OCI-LY7 (cell line): ENCODE results near the gene ERCC6L2. TPM values are rescaled to one million over a fixed set of nuclear protein-coding genes. Genes with fewer than 3 reads are reported as not detected.

Source experiments
- BruUV-seq: library from RNA; stranded (reverse); fragments of 400-500 nt; replicated peaks from 2 replicates; lab custom pipeline; 2021; lab: Mats Ljungman, UMichigan
- CTCF ChIA-PET: fragments of 300-600 bp; sonication (Branson Sonifier 250); formaldehyde crosslinking; loops from one replicate; lab custom pipeline; 2022; ENCODE audit warnings: antibody characterized with exemption; ENCODE audit not compliant: unreplicated experiment; lab: Charles Lee
- POLR2A ChIA-PET: fragments of 300-600 bp; sonication (Branson Sonifier 250); formaldehyde crosslinking; loops from one replicate; lab custom pipeline; 2022; ENCODE audit warnings: antibody characterized with exemption; lab: Charles Lee
- DNase-seq: peaks from one replicate; pipeline ENCODE4 v3.0.0-alpha.2; 2015; ENCODE audit warnings: low spot score
- H2AFZ ChIP-seq: fragments of 200-600 bp; sonication (generic), shearing (Covaris generic); 2 replicates; pipeline ENCODE4 v1.6.1; 2014; ENCODE audit warnings: mild to moderate bottlenecking, antibody characterized with exemption, low read length, moderate library complexity
- H3K27ac ChIP-seq: fragments of 200-600 bp; sonication (generic); 2 replicates; pipeline ENCODE4 v1.5.1; 2014; ENCODE audit warnings: mixed run types, low read depth, mild to moderate bottlenecking, moderate library complexity, low read length, inconsistent platforms; ENCODE audit not compliant: poor library complexity, severe bottlenecking
- H3K36me3 ChIP-seq: fragments of 200-600 bp; sonication (generic); 2 replicates; pipeline ENCODE4 v1.6.1; 2014; ENCODE audit warnings: mild to moderate bottlenecking, antibody characterized with exemption, low read length, moderate library complexity, mixed read lengths; ENCODE audit not compliant: insufficient read depth
- H3K4me1 ChIP-seq: fragments of 200-600 bp; sonication (generic); 2 replicates; pipeline ENCODE4 v1.5.1; 2014; ENCODE audit warnings: mild to moderate bottlenecking, low read length; ENCODE audit not compliant: insufficient read depth, poor library complexity, severe bottlenecking
- H3K4me2 ChIP-seq: fragments of 200-600 bp; sonication (generic); 2 replicates; pipeline ENCODE4 v1.6.1; 2014; ENCODE audit warnings: mild to moderate bottlenecking, low read length
- H3K4me3 ChIP-seq: fragments of 200-600 bp; sonication (generic); 2 replicates; pipeline ENCODE4 v1.5.1; 2014; ENCODE audit warnings: mild to moderate bottlenecking, low read depth, low read length; ENCODE audit not compliant: poor library complexity, severe bottlenecking
- H3K79me2 ChIP-seq: fragments of 200-600 bp; sonication (generic); 2 replicates; pipeline ENCODE4 v1.6.1; 2016; ENCODE audit warnings: low read depth, mild to moderate bottlenecking, low read length, moderate library complexity, mixed read lengths; ENCODE audit not compliant: insufficient read depth
- H3K9me2 ChIP-seq: fragments of 200-600 bp; sonication (generic); 2 replicates; pipeline ENCODE4 v1.6.1; 2016; ENCODE audit warnings: mild to moderate bottlenecking, low read length, mixed read lengths; ENCODE audit not compliant: insufficient read depth
- H3K9me3 ChIP-seq: fragments of 200-600 bp; sonication (generic); 2 replicates; pipeline ENCODE4 v1.6.1; 2014; ENCODE audit warnings: mild to moderate bottlenecking, mixed run types, low read length, mixed read lengths
- H4K20me1 ChIP-seq: fragments of 200-600 bp; sonication (generic); 2 replicates; pipeline ENCODE4 v1.6.1; 2014; ENCODE audit warnings: mild to moderate bottlenecking, antibody characterized with exemption, low read length, moderate library complexity, mixed read lengths; ENCODE audit not compliant: insufficient read depth
- CTCF ChIP-seq: fragments of 200-600 bp; sonication (generic); conservative IDR thresholded peaks from 2 replicates; pipeline ENCODE4 v1.5.1; 2014; ENCODE audit warnings: mild to moderate bottlenecking, antibody characterized with exemption, low read length, moderate library complexity, mixed read lengths
- EZH2phosphoT487 ChIP-seq: fragments of 200-600 bp; sonication (generic); IDR thresholded peaks from 2 replicates; pipeline ENCODE4 v1.6.1; 2018; ENCODE audit warnings: low read depth, borderline replicate concordance, mild to moderate bottlenecking, mixed run types, antibody characterized with exemption, low read length, moderate library complexity, mixed read lengths
- intact Hi-C: fragments of 100-400 bp; cut with micrococcal nuclease; formaldehyde crosslinking; loops from one replicate; pipeline ENCODE4 v1.10.0; 2022; ENCODE audit not compliant: unreplicated experiment
- total RNA-seq, 2 experiments: library from RNA; depleted of rRNA in 1 of 2; stranded (reverse); fragments of >200 nt in 1 of 2; shearing (Covaris generic) in 1 of 2; gene quantifications; 2 replicates each; pipeline ENCODE4 v1.2.3, GENCODE V29; 2014 to 2022

The ERCC6L2 gene
- total RNA-seq, 2 experiments from 2014 or later, result 34.9 to 38.7 TPM

- ChIA-PET CTCF (no interaction called here), POLR2A (no interaction called here)
- H3K4me2 ChIP-seq, result no peak overlapping the region
- H3K9me3 ChIP-seq, result peaks cover 4% of the 10 kb centered on the region; the same call in 1 of the 2 replicates
- intact Hi-C loops, result no loop called here
- H3K4me3 ChIP-seq, result no peak overlapping the region
- H4K20me1 ChIP-seq, result no peaks in the 10 kb centered on the region
- TF ChIP-seq CTCF (no peak), EZH2phosphoT487 (no peak)
- H3K4me1 ChIP-seq, result no peaks in the 10 kb centered on the region
- no peak for DNase-seq
- no peak overlapping the region for H2AFZ ChIP-seq
- H3K36me3 ChIP-seq, result peaks cover 17% of the 10 kb centered on the region
- no peaks in the 10 kb centered on the region for H3K9me2 ChIP-seq
- BruUV-seq, result no TSS peak
- H3K79me2 ChIP-seq, result no peaks in the 10 kb centered on the region
- H3K27ac ChIP-seq, result no peak overlapping the region
These were observed 29.7 kb upstream of the ERCC6L2 start for GRCh38 chr9:95845751-95846150.

GRCh38 chr9:95848764-95849163 lies 26.7 kb upstream of the ERCC6L2 start:
- CTCF ChIA-PET, result no interaction called here
- no peak overlapping the region for H3K4me3 ChIP-seq
- H2AFZ ChIP-seq, result no peak overlapping the region
- H4K20me1 ChIP-seq, result no peaks in the 10 kb centered on the region
- no peaks in the 10 kb centered on the region for H3K79me2 ChIP-seq
- DNase-seq, result no peak
- H3K4me1 ChIP-seq, result no peaks in the 10 kb centered on the region
- peaks cover 17% of the 10 kb centered on the region for H3K36me3 ChIP-seq
- intact Hi-C loops, result no loop called here
- POLR2A ChIA-PET, result no interaction called here
- peaks cover 4% of the 10 kb centered on the region; the same call in 1 of the 2 replicates for H3K9me3 ChIP-seq
- H3K9me2 ChIP-seq, result no peaks in the 10 kb centered on the region
- BruUV-seq, result no TSS peak
- TF ChIP-seq CTCF (no peak), EZH2phosphoT487 (no peak)
- H3K4me2 ChIP-seq, result no peak overlapping the region
- no peak overlapping the region for H3K27ac ChIP-seq

- no peak overlapping the region for H3K27ac ChIP-seq
- H3K9me2 ChIP-seq, result no peaks in the 10 kb centered on the region
- no peaks in the 10 kb centered on the region for H3K9me3 ChIP-seq
- ChIA-PET POLR2A (no interaction called here), CTCF (no interaction called here)
- no peak for DNase-seq
- no peak overlapping the region for H3K4me3 ChIP-seq
- BruUV-seq, result no TSS peak
- intact Hi-C loops, result no loop called here
- no peaks in the 10 kb centered on the region for H3K79me2 ChIP-seq
- H2AFZ ChIP-seq, result no peak overlapping the region
- TF ChIP-seq CTCF, result no peak
- no peak for TF ChIP-seq EZH2phosphoT487
- H3K36me3 ChIP-seq, result peaks cover 15% of the 10 kb centered on the region
- H3K4me1 ChIP-seq, result no peaks in the 10 kb centered on the region
- no peak overlapping the region for H3K4me2 ChIP-seq
- no peaks in the 10 kb centered on the region for H4K20me1 ChIP-seq
These were observed 23.1 kb upstream of the ERCC6L2 start for GRCh38 chr9:95852059-95853032.
